Peyer's patch (tissue), 4 donors: Measurements from ENCODE around the gene C10orf71.

Experiments used
- POLR2A ChIP-seq, 2 donors: fragments of 450-650 bp; IDR thresholded peaks; one replicate each; pipeline ENCODE4 v1.5.1; 2017; ENCODE audit warnings: antibody characterized with exemption in 2 of 2, mild to moderate bottlenecking in 2 of 2, moderate library complexity in 2 of 2
- TF ChIP-seq, protein P1 (sequence below), 6 experiments: fragments of 450-650 bp in 4 of 6; fragments of 200-600 bp in 2 of 6; sonication (generic) in 1 of 6; IDR thresholded peaks; one replicate each; pipeline ENCODE4 v1.5.1; 2017 to 2019; ENCODE audit warnings: antibody characterized with exemption in 6 of 6, mild to moderate bottlenecking in 3 of 6, moderate library complexity in 1 of 6

DNA sequence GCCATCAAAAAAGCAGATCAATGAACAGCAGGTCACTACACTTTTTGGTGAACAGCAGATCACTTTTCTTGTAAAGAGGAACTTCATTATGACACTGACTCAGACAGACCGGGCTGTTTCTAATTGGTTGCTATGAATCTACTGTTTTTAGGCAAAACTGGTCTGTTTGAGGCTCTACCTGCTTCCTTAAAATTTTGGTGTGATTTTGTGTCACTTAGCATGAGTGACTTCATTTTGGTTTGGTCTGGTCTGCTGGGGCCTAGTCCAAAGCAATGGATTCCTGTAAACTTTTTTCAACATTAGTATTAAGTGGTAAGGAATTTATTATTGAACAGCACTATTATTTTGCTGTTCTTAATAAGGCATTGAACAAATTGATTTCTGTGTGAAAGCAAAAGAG, 41.8 kb upstream of the C10orf71 start:
- TF ChIP-seq, protein P1, sequence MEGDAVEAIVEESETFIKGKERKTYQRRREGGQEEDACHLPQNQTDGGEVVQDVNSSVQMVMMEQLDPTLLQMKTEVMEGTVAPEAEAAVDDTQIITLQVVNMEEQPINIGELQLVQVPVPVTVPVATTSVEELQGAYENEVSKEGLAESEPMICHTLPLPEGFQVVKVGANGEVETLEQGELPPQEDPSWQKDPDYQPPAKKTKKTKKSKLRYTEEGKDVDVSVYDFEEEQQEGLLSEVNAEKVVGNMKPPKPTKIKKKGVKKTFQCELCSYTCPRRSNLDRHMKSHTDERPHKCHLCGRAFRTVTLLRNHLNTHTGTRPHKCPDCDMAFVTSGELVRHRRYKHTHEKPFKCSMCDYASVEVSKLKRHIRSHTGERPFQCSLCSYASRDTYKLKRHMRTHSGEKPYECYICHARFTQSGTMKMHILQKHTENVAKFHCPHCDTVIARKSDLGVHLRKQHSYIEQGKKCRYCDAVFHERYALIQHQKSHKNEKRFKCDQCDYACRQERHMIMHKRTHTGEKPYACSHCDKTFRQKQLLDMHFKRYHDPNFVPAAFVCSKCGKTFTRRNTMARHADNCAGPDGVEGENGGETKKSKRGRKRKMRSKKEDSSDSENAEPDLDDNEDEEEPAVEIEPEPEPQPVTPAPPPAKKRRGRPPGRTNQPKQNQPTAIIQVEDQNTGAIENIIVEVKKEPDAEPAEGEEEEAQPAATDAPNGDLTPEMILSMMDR (IDR thresholded peaks at IDR 0.05): no peak
- no peak for TF ChIP-seq POLR2A (IDR thresholded peaks at IDR 0.05)
